ENCODE data around the gene PDZD8. TPM values are rescaled to one million over a fixed set of nuclear protein-coding genes. Genes with fewer than 3 reads are reported as not detected.

Gene PDZD8
- total and polyA plus RNA-seq, 2 donors (not counting 3 experiments of a cell fraction or from before 2014, with no cell fraction given) = 5.9 to 22.6 TPM

DNA sequence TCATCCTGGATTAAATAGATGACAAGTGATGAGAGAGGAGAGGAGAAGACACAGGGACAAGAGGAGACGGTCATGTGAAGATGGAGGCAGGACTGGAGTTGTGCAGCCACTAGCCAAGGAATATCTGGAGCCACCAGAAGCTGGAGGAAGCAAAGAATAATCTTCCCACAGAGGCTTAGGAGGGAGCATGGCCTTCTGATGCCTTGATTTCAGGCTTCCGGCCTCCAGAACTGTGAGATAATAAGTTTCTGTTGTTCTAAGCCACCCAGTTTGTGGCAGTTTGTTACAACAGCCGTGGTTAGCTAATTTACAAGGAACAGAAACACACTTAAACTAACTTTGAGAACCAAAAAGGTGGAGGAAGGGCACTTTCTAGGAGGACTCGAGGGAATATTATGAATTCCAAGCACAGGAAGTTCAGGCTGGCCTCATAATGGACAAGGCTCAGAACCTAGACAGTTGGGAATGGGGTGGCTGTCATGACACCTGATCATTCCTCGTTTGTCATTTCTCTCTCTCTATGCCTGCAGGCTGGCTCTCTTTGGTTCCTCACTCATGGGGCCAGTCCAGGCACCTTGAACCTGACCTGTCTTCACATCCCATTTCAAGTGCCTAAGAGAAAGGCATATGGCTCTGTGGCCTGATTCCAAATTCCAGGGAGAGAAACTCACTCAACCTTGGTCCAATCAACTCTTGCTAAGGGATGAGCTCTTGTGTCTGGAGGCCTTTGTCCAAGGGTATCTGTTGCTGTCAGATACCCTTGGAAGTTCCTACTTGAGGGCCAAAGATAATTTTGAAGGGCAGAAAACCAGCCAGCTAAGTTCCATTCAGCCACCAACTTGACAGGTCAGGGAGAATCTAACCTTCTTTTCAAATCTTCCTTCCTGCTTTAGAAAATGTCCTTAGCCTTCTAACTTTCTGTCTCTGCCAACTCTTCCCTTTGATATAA is 33.5 kb upstream of the PDZD8 start:
- Histone ChIP-seq H3K4me1 (ENCODE audit: control insufficient read depth, extremely low read depth, insufficient read depth, low read length) (no peaks in the 10 kb centered on the region), H3K36me3 (ENCODE audit: control insufficient read depth in 2 of 2, extremely low read depth in 1 of 2, insufficient read depth in 2 of 2, low read length in 2 of 2) (no peaks in the 10 kb centered on the region), H3K27ac (ENCODE audit: insufficient read depth, low read depth, low read length) (no peak overlapping the region), H3K9me1 (replicated peaks; ENCODE audit: control insufficient read depth, extremely low read depth, insufficient read depth, low read length) (no peaks in the 10 kb centered on the region), H3K4me2 (ENCODE audit: insufficient read depth, low read length) (no peak overlapping the region), H3K79me2 (ENCODE audit: control insufficient read depth, insufficient read depth, low read length) (no peaks in the 10 kb centered on the region), H3K9ac (replicated peaks; ENCODE audit: extremely low read depth, insufficient read depth, low read length) (no peak overlapping the region), H3K9me3 (replicated peaks; ENCODE audit: control insufficient read depth, insufficient read depth, low read length) (no peaks in the 10 kb centered on the region), H3K4me3 (replicated peaks in 1 of 3; ENCODE audit: insufficient read depth in 1 of 3, low read depth in 1 of 3, low read length in 3 of 3) (no peak overlapping the region), H2AFZ (ENCODE audit: low read depth, low read length) (no peak overlapping the region), H4K20me1 (replicated peaks; ENCODE audit: control insufficient read depth, extremely low read depth, insufficient read depth, low read length) (no peaks in the 10 kb centered on the region), H3K27me3 (ENCODE audit: control insufficient read depth in 2 of 2, insufficient read depth in 2 of 2, low read length in 2 of 2) (no peaks in the 10 kb centered on the region)
- no TSS peak for BruUV-seq (replicated peaks)
- intact Hi-C loops (cut with micrococcal nuclease) = no loop called here
- no peak for DNase-seq (ENCODE audit: low read depth, low spot score)
- ChIA-PET POLR2A (no interaction called here), CTCF (interaction anchor here (1.3 kb wide), 1 partner anchor 34 kb away, joined by 6 read pairs; no protein-coding TSS in a partner anchor)
- TF ChIP-seq, protein P1, sequence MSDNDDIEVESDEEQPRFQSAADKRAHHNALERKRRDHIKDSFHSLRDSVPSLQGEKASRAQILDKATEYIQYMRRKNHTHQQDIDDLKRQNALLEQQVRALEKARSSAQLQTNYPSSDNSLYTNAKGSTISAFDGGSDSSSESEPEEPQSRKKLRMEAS (IDR thresholded peaks at IDR 0.05; ENCODE audit: insufficient read depth, insufficient read length) = no peak
- no peak for TF ChIP-seq JUN (IDR thresholded peaks at IDR 0.05; ENCODE audit: borderline replicate concordance, insufficient read depth, insufficient read length, low read depth)
- TF ChIP-seq, protein P2, sequence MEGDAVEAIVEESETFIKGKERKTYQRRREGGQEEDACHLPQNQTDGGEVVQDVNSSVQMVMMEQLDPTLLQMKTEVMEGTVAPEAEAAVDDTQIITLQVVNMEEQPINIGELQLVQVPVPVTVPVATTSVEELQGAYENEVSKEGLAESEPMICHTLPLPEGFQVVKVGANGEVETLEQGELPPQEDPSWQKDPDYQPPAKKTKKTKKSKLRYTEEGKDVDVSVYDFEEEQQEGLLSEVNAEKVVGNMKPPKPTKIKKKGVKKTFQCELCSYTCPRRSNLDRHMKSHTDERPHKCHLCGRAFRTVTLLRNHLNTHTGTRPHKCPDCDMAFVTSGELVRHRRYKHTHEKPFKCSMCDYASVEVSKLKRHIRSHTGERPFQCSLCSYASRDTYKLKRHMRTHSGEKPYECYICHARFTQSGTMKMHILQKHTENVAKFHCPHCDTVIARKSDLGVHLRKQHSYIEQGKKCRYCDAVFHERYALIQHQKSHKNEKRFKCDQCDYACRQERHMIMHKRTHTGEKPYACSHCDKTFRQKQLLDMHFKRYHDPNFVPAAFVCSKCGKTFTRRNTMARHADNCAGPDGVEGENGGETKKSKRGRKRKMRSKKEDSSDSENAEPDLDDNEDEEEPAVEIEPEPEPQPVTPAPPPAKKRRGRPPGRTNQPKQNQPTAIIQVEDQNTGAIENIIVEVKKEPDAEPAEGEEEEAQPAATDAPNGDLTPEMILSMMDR (IDR thresholded peaks at IDR 0.05; ENCODE audit: extremely low read depth in 1 of 2, insufficient read depth in 1 of 2, low read depth in 1 of 2, low read length in 2 of 2) = no peak
- no peak for TF ChIP-seq GATA2 (IDR thresholded peaks at IDR 0.05; ENCODE audit: insufficient read depth, insufficient read length, low read depth, low read length)
- TF ChIP-seq MYC (IDR thresholded peaks at IDR 0.05; ENCODE audit: low read depth, low read length) = no peak
- no peak for TF ChIP-seq POLR2A (IDR thresholded peaks at IDR 0.05; ENCODE audit: low read depth, low read length)
- no peak for TF ChIP-seq FOS (IDR thresholded peaks at IDR 0.05; ENCODE audit: borderline replicate concordance, insufficient read depth, low read length)
- no peak for TF ChIP-seq POLR2AphosphoS5 (IDR thresholded peaks at IDR 0.05; ENCODE audit: insufficient read depth, low read depth, low read length)
- TF ChIP-seq EZH2 (IDR thresholded peaks at IDR 0.05; ENCODE audit: borderline replicate concordance, low read depth, low read length, severe bottlenecking) = no peak
- dilution Hi-C loops (cut with MboI; ENCODE audit: extremely low pct_ligation_motif_present, low sequenced_read_pairs) = no loop called here
- FAIRE-seq = no peak
